Loucy (cell line): ENCODE measurements around the gene LDLRAD4.

Experiments used
- H2AFZ ChIP-seq: fragments of 200-600 bp; sonication (generic); 2 replicates; pipeline ENCODE4 v1.6.0; 2016; ENCODE audit warnings: antibody characterized with exemption, mild to moderate bottlenecking, low read length, moderate library complexity
- H3F3A ChIP-seq: fragments of 200-600 bp; 2 replicates; pipeline ENCODE4 v1.6.0; 2016; ENCODE audit warnings: antibody characterized with exemption, low read depth, mild to moderate bottlenecking
- H3K27me3 ChIP-seq: fragments of 200-600 bp; sonication (generic); 2 replicates; pipeline ENCODE4 v1.6.1; 2014; ENCODE audit warnings: low read length, mild to moderate bottlenecking; ENCODE audit not compliant: insufficient read depth, poor library complexity, severe bottlenecking
- H3K36me3 ChIP-seq: fragments of 200-600 bp; sonication (generic); 2 replicates; pipeline ENCODE4 v1.6.1; 2016; ENCODE audit warnings: low read length; ENCODE audit not compliant: insufficient read depth
- H3K4me1 ChIP-seq: fragments of 200-600 bp; sonication (generic); 2 replicates; pipeline ENCODE4 v1.5.1; 2014; ENCODE audit warnings: low read length, mild to moderate bottlenecking; ENCODE audit not compliant: insufficient read depth, poor library complexity, severe bottlenecking
- H3K4me2 ChIP-seq: fragments of 200-600 bp; sonication (generic); 2 replicates; pipeline ENCODE4 v1.6.0; 2014; ENCODE audit warnings: antibody characterized with exemption, low read length, low read depth, mild to moderate bottlenecking; ENCODE audit not compliant: poor library complexity, severe bottlenecking
- H3K4me3 ChIP-seq: fragments of 200-600 bp; sonication (generic); 2 replicates; pipeline ENCODE4 v1.5.1; 2014; ENCODE audit warnings: low read length, mild to moderate bottlenecking, mixed read lengths; ENCODE audit not compliant: poor library complexity, severe bottlenecking
- H3K79me2 ChIP-seq: fragments of 200-600 bp; sonication (generic); 2 replicates; pipeline ENCODE4 v1.6.1; 2014; ENCODE audit warnings: low read length; ENCODE audit not compliant: insufficient read depth
- H3K9ac ChIP-seq: fragments of 200-600 bp; sonication (generic); 2 replicates; pipeline ENCODE4 v1.6.0; 2014; ENCODE audit warnings: mild to moderate bottlenecking, low read depth, low read length, moderate library complexity; ENCODE audit not compliant: poor library complexity, severe bottlenecking
- H3K9me2 ChIP-seq: fragments of 200-600 bp; sonication (generic); replicated peaks from 2 replicates; pipeline ENCODE4 v1.6.1; 2016; ENCODE audit warnings: low read depth, low read length, mixed read lengths
- H3K9me3 ChIP-seq: fragments of 200-600 bp; sonication (generic); 2 replicates; pipeline ENCODE4 v1.6.1; 2014; ENCODE audit warnings: mild to moderate bottlenecking, antibody characterized with exemption, low read length, low read depth; ENCODE audit not compliant: insufficient read depth
- H4K20me1 ChIP-seq: fragments of 200-600 bp; sonication (generic); 2 replicates; pipeline ENCODE4 v1.6.0; 2014; ENCODE audit warnings: antibody characterized with exemption, low read length, mild to moderate bottlenecking; ENCODE audit not compliant: insufficient read depth, poor library complexity, severe bottlenecking
- CTCF ChIP-seq: fragments of 200-600 bp; sonication (generic); conservative IDR thresholded peaks from 2 replicates; pipeline ENCODE4 v1.5.1; 2014; ENCODE audit warnings: mild to moderate bottlenecking, antibody characterized with exemption, low read length
- EZH2phosphoT487 ChIP-seq: fragments of 200-600 bp; IDR thresholded peaks from 2 replicates; pipeline ENCODE4 v1.6.1; 2018; ENCODE audit warnings: antibody characterized with exemption, mild to moderate bottlenecking, moderate library complexity, borderline replicate concordance

LDLRAD4 gene

GRCh38 chr18:13530879-13531387, 312.4 kb downstream of the LDLRAD4 start:
- H3K4me1 ChIP-seq, result peaks cover 8% of the 10 kb centered on the region
- no peaks in the 10 kb centered on the region for H3K9me3 ChIP-seq
- H3K4me2 ChIP-seq, result no peak overlapping the region
- no peaks in the 10 kb centered on the region for H3K36me3 ChIP-seq
- H3K4me3 ChIP-seq, result no peak overlapping the region
- H4K20me1 ChIP-seq, result no peaks in the 10 kb centered on the region
- 0 out of 2 replicates have a peak, but pooled peaks cover 5% of the 10 kb centered on the region for H3K79me2 ChIP-seq
- TF ChIP-seq EZH2phosphoT487, result no peak
- peak; percentile 74 for TF ChIP-seq CTCF
- no peaks in the 10 kb centered on the region for H3K9me2 ChIP-seq
- no peak overlapping the region for H2AFZ ChIP-seq
- peak overlapping the region; percentile 43 for H3K9ac ChIP-seq
- H3K27me3 ChIP-seq, result no peaks in the 10 kb centered on the region
- no peaks in the 10 kb centered on the region for H3F3A ChIP-seq

- no peak overlapping the region for H3K9ac ChIP-seq
- H4K20me1 ChIP-seq, result no peaks in the 10 kb centered on the region
- H3K9me2 ChIP-seq, result no peaks in the 10 kb centered on the region
- no peaks in the 10 kb centered on the region for H3K36me3 ChIP-seq
- no peaks in the 10 kb centered on the region for H3K27me3 ChIP-seq
- no peak overlapping the region for H2AFZ ChIP-seq
- H3F3A ChIP-seq, result no peaks in the 10 kb centered on the region
- H3K9me3 ChIP-seq, result no peaks in the 10 kb centered on the region
- H3K4me1 ChIP-seq, result peaks cover 15% of the 10 kb centered on the region
- TF ChIP-seq CTCF (no peak), EZH2phosphoT487 (no peak)
- no peak overlapping the region for H3K4me2 ChIP-seq
- 0 out of 2 replicates have a peak, but pooled peaks cover 5% of the 10 kb centered on the region for H3K79me2 ChIP-seq
- no peak overlapping the region for H3K4me3 ChIP-seq
Observed at GRCh38 chr18:13531681-13532325, 313.2 kb downstream of the LDLRAD4 start.

GRCh38 chr18:13532406-13533075, 314.0 kb downstream of the LDLRAD4 start:
- H4K20me1 ChIP-seq, result no peaks in the 10 kb centered on the region
- H3K9me3 ChIP-seq, result no peaks in the 10 kb centered on the region
- H3K9ac ChIP-seq, result no peak overlapping the region
- no peak overlapping the region for H3K4me2 ChIP-seq
- peaks cover 19% of the 10 kb centered on the region for H3K4me1 ChIP-seq
- no peaks in the 10 kb centered on the region for H3K9me2 ChIP-seq
- no peak overlapping the region for H3K4me3 ChIP-seq
- no peak for TF ChIP-seq EZH2phosphoT487
- no peak for TF ChIP-seq CTCF
- H3K79me2 ChIP-seq, result peaks cover 11% of the 10 kb centered on the region; the same call in 1 of the 2 replicates
- no peak overlapping the region for H2AFZ ChIP-seq
- H3F3A ChIP-seq, result no peaks in the 10 kb centered on the region
- H3K36me3 ChIP-seq, result no peaks in the 10 kb centered on the region
- H3K27me3 ChIP-seq, result no peaks in the 10 kb centered on the region
